Measurements from ENCODE around the gene LRRC4B. TPM values are rescaled to one million over a fixed set of nuclear protein-coding genes. Genes with fewer than 3 reads are reported as not detected.

LRRC4B gene
- total RNA-seq, 1 experiment from 2014 or later = 3.8 TPM

GRCh38 chr19:50514346-50515167 lies 53.7 kb downstream of the LRRC4B start:
- no peak overlapping the region for H3K18ac ChIP-seq (ENCODE audit: insufficient read length, low read depth, low read length)
- H4K5ac ChIP-seq (ENCODE audit: insufficient read length, low read depth, low read length) = no peak overlapping the region
- H4K91ac ChIP-seq (ENCODE audit: insufficient read length, low read depth, low read length) = no peak overlapping the region
- no CpG with 5 or more reads among the region's 38 CpGs for WGBS (ENCODE audit: extremely low coverage, insufficient read length, low lambda C conversion rate)
- no peak overlapping the region for H3K14ac ChIP-seq (ENCODE audit: insufficient read depth, low read length)
- Mint-ChIP-seq H3K4me1 (peaks cover 7 to 27% of the 10 kb centered on the region in 2 experiments), H3K9me3 (no peaks in the 10 kb centered on the region; a peak in 1 of 5 replicates), H3K36me3 (ENCODE audit: insufficient read depth in 1 of 3, low read depth in 3 of 3) (peaks cover 5 to 7% (median 5%) of the 10 kb centered on the region in 3 experiments; a peak in 4 of 7 replicates), H3K27ac (no peak overlapping the region), H3K4me3 (peak overlapping the region in 1 of 2 experiments; percentile 63; a peak in 2 of 5 replicates), H3K27me3 (ENCODE audit: low read depth) (peaks cover 48% of the 10 kb centered on the region)
- DNase-seq = no peak
- no peak overlapping the region for H3K4me2 ChIP-seq (ENCODE audit: insufficient read depth, insufficient read length, low read length)
- H2BK20ac ChIP-seq (ENCODE audit: low read depth, low read length, poor library complexity, severe bottlenecking) = no peak overlapping the region
- H2BK15ac ChIP-seq (ENCODE audit: low read depth, low read length) = no peak overlapping the region
- H2BK5ac ChIP-seq (ENCODE audit: insufficient read length, low read length) = no peak overlapping the region
- H3K79me2 ChIP-seq (ENCODE audit: insufficient read depth, low read length) = no peaks in the 10 kb centered on the region
- no peaks in the 10 kb centered on the region for H3K27me3 ChIP-seq (ENCODE audit: insufficient read depth, low read length)
- no peaks in the 10 kb centered on the region for H3K9me3 ChIP-seq (ENCODE audit: control insufficient read depth, low read depth, low read length)
- H3K9ac ChIP-seq (ENCODE audit: extremely low read depth, insufficient read length, low read length) = no peak overlapping the region
- no peak overlapping the region for H3T11ph ChIP-seq (ENCODE audit: low read length)
- no peak overlapping the region for H3K4ac ChIP-seq (ENCODE audit: low read depth, low read length)
- no peaks in the 10 kb centered on the region for H3K23me2 ChIP-seq (ENCODE audit: insufficient read length, low read depth, low read length, poor library complexity, severe bottlenecking)
- H4K20me1 ChIP-seq (ENCODE audit: control insufficient read depth, insufficient read depth, insufficient read length) = no peaks in the 10 kb centered on the region
- H2BK12ac ChIP-seq (ENCODE audit: insufficient read length, low read depth, low read length) = no peak overlapping the region
- no peaks in the 10 kb centered on the region for H3K4me1 ChIP-seq (ENCODE audit: insufficient read depth, low read length)
- H3K79me1 ChIP-seq (ENCODE audit: insufficient read depth, low read depth, low read length, poor library complexity, severe bottlenecking) = no peaks in the 10 kb centered on the region
- H2BK120ac ChIP-seq (ENCODE audit: low read depth, low read length, poor library complexity, severe bottlenecking) = no peak overlapping the region
- H4K8ac ChIP-seq (replicated peaks; ENCODE audit: insufficient read length, low read depth, low read length) = no peak overlapping the region
- H3K27ac ChIP-seq (ENCODE audit: insufficient read length, low read depth, low read length) = no peak overlapping the region
- H2AK5ac ChIP-seq (ENCODE audit: insufficient read length, low read length) = no peak overlapping the region
- H3K23ac ChIP-seq (ENCODE audit: insufficient read length, low read depth, low read length) = no peak overlapping the region
- H3K56ac ChIP-seq (ENCODE audit: insufficient read length, low read depth, low read length) = no peak overlapping the region
- H2AFZ ChIP-seq (ENCODE audit: low read length) = no peak overlapping the region
- TF ChIP-seq CTCF (conservative IDR thresholded peaks at IDR 0.05) = no peak
